ENCODE data around the gene COQ8B.

Gene COQ8B

DNA sequence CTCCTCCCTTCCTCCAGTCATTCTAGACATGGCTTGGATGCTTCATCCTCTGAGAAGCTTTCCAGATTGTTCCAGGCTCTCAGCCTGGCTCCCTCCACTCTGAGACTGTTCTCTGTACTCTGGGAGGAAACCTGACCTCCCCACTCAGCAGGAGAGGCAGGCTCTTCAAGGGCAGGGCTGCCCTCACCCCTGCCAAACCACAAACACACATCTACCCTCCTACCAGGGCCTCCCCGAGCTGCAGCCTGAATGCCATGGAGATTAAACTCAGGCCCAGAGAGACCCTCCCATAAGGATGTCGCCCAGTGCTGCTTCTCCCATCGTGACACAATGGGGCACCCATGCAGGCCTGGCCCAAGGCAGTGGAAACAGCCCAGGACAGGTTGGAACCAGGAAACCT is 42.4 kb downstream of the COQ8B start:
- Histone ChIP-seq H3K4me3 (ENCODE audit: low read length) (no peak overlapping the region), H3K9me2 (replicated peaks; ENCODE audit: control insufficient read depth, low read length) (no peaks in the 10 kb centered on the region), H3K79me2 (ENCODE audit: control insufficient read depth, low read length) (no peaks in the 10 kb centered on the region), H3K4me2 (ENCODE audit: low read length) (no peak overlapping the region), H4K20me1 (ENCODE audit: control insufficient read depth, insufficient read depth, low read depth, low read length) (no peaks in the 10 kb centered on the region), H3K9me3 (ENCODE audit: control insufficient read depth, insufficient read depth, low read length) (peaks cover 11% of the 10 kb centered on the region; the same call in 1 of the 2 replicates), H3K36me3 (ENCODE audit: control insufficient read depth, low read length) (no peaks in the 10 kb centered on the region), H3K27ac (ENCODE audit: low read depth, low read length) (no peak overlapping the region), H3F3A (ENCODE audit: control insufficient read depth, insufficient read depth) (no peaks in the 10 kb centered on the region), H3K4me1 (ENCODE audit: control insufficient read depth, low read length) (peaks cover 13% of the 10 kb centered on the region), H3K27me3 (ENCODE audit: control insufficient read depth, low read length) (no peaks in the 10 kb centered on the region)
- TF ChIP-seq, protein P1, sequence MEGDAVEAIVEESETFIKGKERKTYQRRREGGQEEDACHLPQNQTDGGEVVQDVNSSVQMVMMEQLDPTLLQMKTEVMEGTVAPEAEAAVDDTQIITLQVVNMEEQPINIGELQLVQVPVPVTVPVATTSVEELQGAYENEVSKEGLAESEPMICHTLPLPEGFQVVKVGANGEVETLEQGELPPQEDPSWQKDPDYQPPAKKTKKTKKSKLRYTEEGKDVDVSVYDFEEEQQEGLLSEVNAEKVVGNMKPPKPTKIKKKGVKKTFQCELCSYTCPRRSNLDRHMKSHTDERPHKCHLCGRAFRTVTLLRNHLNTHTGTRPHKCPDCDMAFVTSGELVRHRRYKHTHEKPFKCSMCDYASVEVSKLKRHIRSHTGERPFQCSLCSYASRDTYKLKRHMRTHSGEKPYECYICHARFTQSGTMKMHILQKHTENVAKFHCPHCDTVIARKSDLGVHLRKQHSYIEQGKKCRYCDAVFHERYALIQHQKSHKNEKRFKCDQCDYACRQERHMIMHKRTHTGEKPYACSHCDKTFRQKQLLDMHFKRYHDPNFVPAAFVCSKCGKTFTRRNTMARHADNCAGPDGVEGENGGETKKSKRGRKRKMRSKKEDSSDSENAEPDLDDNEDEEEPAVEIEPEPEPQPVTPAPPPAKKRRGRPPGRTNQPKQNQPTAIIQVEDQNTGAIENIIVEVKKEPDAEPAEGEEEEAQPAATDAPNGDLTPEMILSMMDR (IDR thresholded peaks at IDR 0.05; ENCODE audit: low read depth, low read length, poor library complexity, severe bottlenecking): no peak
- no peak for TF ChIP-seq EZH2phosphoT487 (IDR thresholded peaks at IDR 0.05; ENCODE audit: borderline replicate concordance, low read length)

- H3K4me3 ChIP-seq (ENCODE audit: low read length): no peak overlapping the region
- H3K36me3 ChIP-seq (ENCODE audit: control insufficient read depth, low read length): no peaks in the 10 kb centered on the region
- H3K27ac ChIP-seq (ENCODE audit: low read depth, low read length): no peak overlapping the region
- no peak overlapping the region for H3K4me2 ChIP-seq (ENCODE audit: low read length)
- H3K79me2 ChIP-seq (ENCODE audit: control insufficient read depth, low read length): no peaks in the 10 kb centered on the region
- H3K27me3 ChIP-seq (ENCODE audit: control insufficient read depth, low read length): no peaks in the 10 kb centered on the region
- TF ChIP-seq EZH2phosphoT487 (IDR thresholded peaks at IDR 0.05; ENCODE audit: borderline replicate concordance, low read length): no peak
- TF ChIP-seq, protein P1 (IDR thresholded peaks at IDR 0.05; ENCODE audit: low read depth, low read length, poor library complexity, severe bottlenecking): no peak
- peaks cover 13% of the 10 kb centered on the region for H3K4me1 ChIP-seq (ENCODE audit: control insufficient read depth, low read length)
- H4K20me1 ChIP-seq (ENCODE audit: control insufficient read depth, insufficient read depth, low read depth, low read length): no peaks in the 10 kb centered on the region
- peaks cover 16% of the 10 kb centered on the region; the same call in 1 of the 2 replicates for H3K9me3 ChIP-seq (ENCODE audit: control insufficient read depth, insufficient read depth, low read length)
- no peaks in the 10 kb centered on the region for H3F3A ChIP-seq (ENCODE audit: control insufficient read depth, insufficient read depth)
- no peaks in the 10 kb centered on the region for H3K9me2 ChIP-seq (replicated peaks; ENCODE audit: control insufficient read depth, low read length)
Measured at GRCh38 chr19:40673397-40673796, 43.3 kb downstream of the COQ8B start.

DNA sequence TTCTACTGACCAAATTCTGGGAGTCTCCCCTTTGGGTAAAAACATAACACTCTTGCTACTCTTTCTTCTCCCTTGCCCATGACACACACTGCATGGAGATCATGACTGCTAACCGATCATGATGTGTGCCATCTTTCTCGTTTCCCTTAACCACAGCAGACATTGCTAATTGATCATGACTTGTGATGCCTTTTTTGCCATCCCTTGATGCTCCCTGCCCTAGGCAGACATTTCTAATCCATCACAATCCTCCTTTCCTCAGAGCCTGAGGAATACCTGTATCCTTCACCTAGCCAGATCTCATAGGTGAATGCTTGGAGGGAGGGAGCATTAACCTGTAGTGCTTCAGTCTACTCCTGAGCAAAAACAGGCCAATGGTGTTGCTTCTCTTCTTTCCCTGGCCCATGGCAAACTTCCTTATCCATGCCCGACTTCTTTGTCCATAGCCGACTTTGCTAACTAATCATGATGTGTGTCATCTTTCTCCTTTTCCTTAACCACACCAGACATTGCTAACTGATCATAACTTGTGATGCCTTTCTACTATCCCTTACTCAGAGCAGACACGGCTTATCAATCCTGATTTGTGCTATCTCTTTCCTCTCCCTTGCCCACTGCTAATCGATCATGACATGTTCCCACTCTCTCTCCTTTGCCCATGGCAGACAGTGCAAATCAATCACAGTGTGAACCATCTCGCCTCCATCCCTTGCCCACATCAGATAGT is 44.0 kb downstream of the COQ8B start:
- Histone ChIP-seq H3K27me3 (ENCODE audit: control insufficient read depth, low read length) (no peaks in the 10 kb centered on the region), H4K20me1 (ENCODE audit: control insufficient read depth, insufficient read depth, low read depth, low read length) (no peaks in the 10 kb centered on the region), H3K4me3 (ENCODE audit: low read length) (no peak overlapping the region), H3K79me2 (ENCODE audit: control insufficient read depth, low read length) (no peaks in the 10 kb centered on the region), H3K36me3 (ENCODE audit: control insufficient read depth, low read length) (no peaks in the 10 kb centered on the region), H3K4me1 (ENCODE audit: control insufficient read depth, low read length) (peaks cover 13% of the 10 kb centered on the region), H3K9me3 (ENCODE audit: control insufficient read depth, insufficient read depth, low read length) (peaks cover 16% of the 10 kb centered on the region; the same call in 1 of the 2 replicates), H3F3A (ENCODE audit: control insufficient read depth, insufficient read depth) (no peaks in the 10 kb centered on the region), H3K9me2 (replicated peaks; ENCODE audit: control insufficient read depth, low read length) (no peaks in the 10 kb centered on the region), H3K4me2 (ENCODE audit: low read length) (no peak overlapping the region), H3K27ac (ENCODE audit: low read depth, low read length) (no peak overlapping the region)
- TF ChIP-seq EZH2phosphoT487 (IDR thresholded peaks at IDR 0.05; ENCODE audit: borderline replicate concordance, low read length): no peak
- TF ChIP-seq, protein P1 (IDR thresholded peaks at IDR 0.05; ENCODE audit: low read depth, low read length, poor library complexity, severe bottlenecking): no peak

All from DOHH2 (cell line).